HCT116 (cell line): ENCODE data around the gene CFAP57. TPM values are rescaled to one million over a fixed set of nuclear protein-coding genes. Genes with fewer than 3 reads are reported as not detected.

Experiments
- ATAC-seq: fragments of 200-7000 bp; cut with Tn5 transposase; 2 replicates; pipeline ENCODE4 v1.9.1; 2020; ENCODE audit warnings: mild to moderate bottlenecking, moderate library complexity
- BruUV-seq: library from RNA; stranded (reverse); fragments of 400-500 nt; replicated peaks from 2 replicates; lab custom pipeline; 2021; lab: Mats Ljungman, UMichigan
- CTCF ChIA-PET: fragments of 300-600 bp; sonication (Branson Sonifier 250); formaldehyde crosslinking; loops from one replicate; lab custom pipeline; 2021; ENCODE audit warnings: antibody characterized with exemption; lab: Charles Lee
- POLR2A ChIA-PET: fragments of 300-600, 350-600 bp; sonication (Branson Sonifier 250); formaldehyde crosslinking; loops from one replicate; lab custom pipeline; 2021; ENCODE audit warnings: antibody characterized with exemption; lab: Charles Lee
- RAD21 ChIA-PET, 2 experiments: fragments of 300-600 bp; sonication (Branson Sonifier 250); formaldehyde crosslinking; loops; one replicate each; lab custom pipeline; 2023; ENCODE audit warnings: low total read pairs in 2 of 2; ENCODE audit not compliant: uncharacterized antibody in 2 of 2, unreplicated experiment in 2 of 2, low non-redundant PET in 1 of 2; lab: Charles Lee
- DNase-seq: peaks from one replicate; pipeline ENCODE4 v3.0.0-alpha.2; 2010; ENCODE audit warnings: low read depth, low spot score
- H2AFZ ChIP-seq: fragments of 200-600 bp; shearing (Covaris generic), sonication (generic); 2 replicates; pipeline ENCODE4 v1.6.1; 2017; ENCODE audit warnings: low read depth, mixed run types, mixed read lengths, antibody characterized with exemption, low read length; ENCODE audit not compliant: poor library complexity, severe bottlenecking
- H3K27ac ChIP-seq: 2 replicates; pipeline ENCODE4 v1.5.1; 2012; ENCODE audit warnings: low read depth, low read length
- H3K27me3 ChIP-seq: fragments of 200-600 bp; sonication (generic); 2 replicates; pipeline ENCODE4 v1.6.1; 2016; ENCODE audit warnings: mixed run types, low read length, mixed read lengths; ENCODE audit not compliant: insufficient read depth
- H3K36me3 ChIP-seq, 2 experiments: fragments of 200-500 bp in 1 of 2; fragments of 200-600 bp in 1 of 2; sonication (Bioruptor generic) in 1 of 2; sonication (generic) in 1 of 2; 2 replicates each; pipeline versions ENCODE4 v1.5.1 to v1.6.1; 2014 to 2016; ENCODE audit warnings: low read length in 2 of 2, inconsistent platforms in 1 of 2, mixed read lengths in 1 of 2, mixed run types in 1 of 2; ENCODE audit not compliant: insufficient read depth in 2 of 2, control insufficient read depth in 1 of 2
- H3K4me1 ChIP-seq, 2 experiments: fragments of 200-600 bp in 1 of 2; sonication (generic) in 1 of 2; 2 replicates each; pipeline versions ENCODE4 v1.5.1 to v1.6.1; 2012 to 2017; ENCODE audit warnings: low read length in 2 of 2, inconsistent platforms in 1 of 2, mild to moderate bottlenecking in 1 of 2, mixed read lengths in 1 of 2, mixed run types in 1 of 2, moderate library complexity in 1 of 2; ENCODE audit not compliant: insufficient read depth in 2 of 2, control insufficient read depth in 1 of 2
- H3K4me2 ChIP-seq: fragments of 200-600 bp; sonication (generic); 2 replicates; pipeline ENCODE4 v1.6.1; 2017; ENCODE audit warnings: mixed run types, low read length, mixed read lengths
- H3K4me3 ChIP-seq, 2 experiments: fragments of 200-600 bp in 1 of 2; sonication (generic) in 1 of 2; replicated peaks in 1 of 2; 2 replicates each; pipeline ENCODE4 v1.5.1; 2011 to 2016; ENCODE audit warnings: low read length in 2 of 2, control low read depth in 1 of 2, low read depth in 1 of 2, mild to moderate bottlenecking in 1 of 2, mixed read lengths in 1 of 2, mixed run types in 1 of 2
- H3K79me2 ChIP-seq: fragments of 200-600 bp; sonication (generic); 2 replicates; pipeline ENCODE4 v1.6.1; 2017; ENCODE audit warnings: mild to moderate bottlenecking, mixed run types, low read length, moderate library complexity, mixed read lengths; ENCODE audit not compliant: insufficient read depth
- H3K9ac ChIP-seq: fragments of 200-600 bp; sonication (generic); 2 replicates; pipeline ENCODE4 v1.6.1; 2016; ENCODE audit warnings: low read length, mixed read lengths
- H3K9me2 ChIP-seq: fragments of 200-600 bp; sonication (generic), shearing (Covaris generic); 2 replicates; pipeline ENCODE4 v1.6.1; 2017; ENCODE audit warnings: mixed run types, mild to moderate bottlenecking, moderate library complexity; ENCODE audit not compliant: insufficient read depth
- H3K9me3 ChIP-seq, 2 experiments: fragments of 200-500 bp in 1 of 2; fragments of 200-600 bp in 1 of 2; sonication (Bioruptor generic) in 1 of 2; sonication (generic) in 1 of 2; 2 replicates each; pipeline ENCODE4 v1.6.1; 2014 to 2017; ENCODE audit warnings: low read length in 2 of 2, mixed read lengths in 2 of 2, inconsistent platforms in 1 of 2, low read depth in 1 of 2, mild to moderate bottlenecking in 1 of 2, mixed run types in 1 of 2, moderate library complexity in 1 of 2; ENCODE audit not compliant: control insufficient read depth in 1 of 2, insufficient read depth in 1 of 2
- H4K20me1 ChIP-seq: fragments of 200-600 bp; sonication (generic), shearing (Covaris generic); 2 replicates; pipeline ENCODE4 v1.6.1; 2017; ENCODE audit warnings: mixed run types, mild to moderate bottlenecking, moderate library complexity; ENCODE audit not compliant: insufficient read depth
- CTCF ChIP-seq, 3 experiments: fragments of 200-600 bp in 1 of 3; sonication (generic) in 1 of 3; IDR thresholded peaks in 2 of 3; conservative IDR thresholded peaks in 1 of 3; 2 replicates each; pipeline ENCODE4 v1.5.1; 2012 to 2017; ENCODE audit warnings: low read depth in 2 of 3, low read length in 2 of 3, antibody characterized with exemption in 1 of 3, borderline replicate concordance in 1 of 3, control low read depth in 1 of 3, mild to moderate bottlenecking in 1 of 3, mixed read lengths in 1 of 3, mixed run types in 1 of 3, moderate library complexity in 1 of 3; ENCODE audit not compliant: insufficient read depth in 1 of 3
- EGR1 ChIP-seq: IDR thresholded peaks from 2 replicates; pipeline ENCODE4 v1.6.1; 2012; ENCODE audit warnings: low read depth
- ELF1 ChIP-seq: IDR thresholded peaks from 2 replicates; pipeline ENCODE4 v1.6.1; 2012; ENCODE audit warnings: low read depth, borderline replicate concordance
- EZH2 ChIP-seq: fragments of 200-600 bp; sonication (generic); IDR thresholded peaks from 2 replicates; pipeline ENCODE4 v1.6.1; 2017; ENCODE audit warnings: antibody characterized with exemption, mixed run types
- EZH2phosphoT487 ChIP-seq: fragments of 200-600 bp; IDR thresholded peaks from 2 replicates; pipeline ENCODE4 v1.6.1; 2018; ENCODE audit warnings: antibody characterized with exemption, borderline replicate concordance
- FOSL1 ChIP-seq: IDR thresholded peaks from 2 replicates; pipeline ENCODE4 v1.6.1; 2012; ENCODE audit warnings: low read depth
- JUND ChIP-seq: IDR thresholded peaks from 2 replicates; pipeline ENCODE4 v1.6.1; 2012
- MAX ChIP-seq: IDR thresholded peaks from 2 replicates; pipeline ENCODE4 v1.6.1; 2012
- REST ChIP-seq: IDR thresholded peaks from 2 replicates; pipeline ENCODE4 v1.6.1; 2012; ENCODE audit warnings: low read depth
- SIN3A ChIP-seq: IDR thresholded peaks from 2 replicates; pipeline ENCODE4 v1.6.1; 2012; ENCODE audit warnings: low read depth
- SP1 ChIP-seq: IDR thresholded peaks from 2 replicates; pipeline ENCODE4 v1.6.1; 2012; ENCODE audit warnings: low read depth
- SRF ChIP-seq: IDR thresholded peaks from 2 replicates; pipeline ENCODE4 v1.6.1; 2012; ENCODE audit warnings: low read depth
- TCF7L2 ChIP-seq: IDR thresholded peaks from 2 replicates; pipeline ENCODE4 v1.7.0; 2011; ENCODE audit warnings: borderline replicate concordance, inconsistent platforms; ENCODE audit not compliant: insufficient read depth, insufficient read length; ENCODE audit errors: extremely low read depth
- YY1 ChIP-seq: IDR thresholded peaks from 2 replicates; pipeline ENCODE4 v1.6.1; 2011; ENCODE audit warnings: low read length, low read depth, moderate library complexity, mild to moderate bottlenecking; ENCODE audit not compliant: insufficient replicate concordance; ENCODE audit errors: extremely low read depth
- ZBTB33 ChIP-seq: IDR thresholded peaks from 2 replicates; pipeline ENCODE4 v1.6.1; 2011; ENCODE audit warnings: mild to moderate bottlenecking, low read length, moderate library complexity; ENCODE audit not compliant: insufficient replicate concordance; ENCODE audit errors: extremely low read depth
- ZFX ChIP-seq: fragments of 450-650 bp; IDR thresholded peaks from 2 replicates; pipeline ENCODE4 v1.6.1; 2017
- intact Hi-C: fragments of 100-400 bp; cut with micrococcal nuclease; formaldehyde crosslinking; loops from 2 replicates; pipeline ENCODE4 v1.10.0; 2022
- total RNA-seq: library from RNA; stranded (reverse); gene quantifications from one replicate; pipeline ENCODE4 v1.2.1, GENCODE V29; 2021; ENCODE audit not compliant: unreplicated experiment

CFAP57 gene
- total RNA-seq, 1 experiment from 2014 or later: 0.49 TPM

- ATAC-seq (no peak), DNase-seq (no peak)
- RAD21 ChIA-PET: no interaction called here
- H3K79me2 ChIP-seq: no peaks in the 10 kb centered on the region
- H3K4me1 ChIP-seq: peaks cover 8 to 16% of the 10 kb centered on the region in 2 experiments; a peak in 3 of 4 replicates
- H2AFZ ChIP-seq: no peak overlapping the region
- H3K9me3 ChIP-seq: no peaks in the 10 kb centered on the region
- no peaks in the 10 kb centered on the region for H3K36me3 ChIP-seq
- no peak overlapping the region for H3K4me2 ChIP-seq
- no peak overlapping the region for H3K4me3 ChIP-seq
- H3K27me3 ChIP-seq: 0 out of 2 replicates have a peak, but pooled peaks cover 3% of the 10 kb centered on the region
- no peak overlapping the region for H3K27ac ChIP-seq
- TF ChIP-seq SIN3A: no peak
- TF ChIP-seq EZH2phosphoT487: no peak
- no peak for TF ChIP-seq JUND
- no peak for TF ChIP-seq ZBTB33
- no peak for TF ChIP-seq CTCF (IDR thresholded peaks at IDR 0.05 in 2 of 3, conservative IDR thresholded peaks at IDR 0.05 in 1 of 3; ENCODE audit: borderline replicate concordance in 1 of 3, insufficient read depth in 1 of 3, low read depth in 2 of 3, low read length in 2 of 3)
- TF ChIP-seq YY1: no peak
- no peak for TF ChIP-seq SP1
- TF ChIP-seq REST: no peak
- no peak for TF ChIP-seq ELF1
- no peak for TF ChIP-seq FOSL1
- no peak for TF ChIP-seq TCF7L2
- TF ChIP-seq MAX: no peak
- no peak for TF ChIP-seq EZH2
- no peak for TF ChIP-seq SRF
- TF ChIP-seq ZFX: no peak
- no peak for TF ChIP-seq EGR1
- intact Hi-C loops: no loop called here
- H3K9me2 ChIP-seq: no peaks in the 10 kb centered on the region
- no peaks in the 10 kb centered on the region for H4K20me1 ChIP-seq
- H3K9ac ChIP-seq: no peak overlapping the region
- BruUV-seq: no TSS peak
- POLR2A ChIA-PET: no interaction called here
- CTCF ChIA-PET: no interaction called here
Measured at GRCh38 chr1:43292679-43293078, 120.5 kb downstream of the CFAP57 start.
